Measurements from ENCODE around the gene PTH1R.

DNA sequence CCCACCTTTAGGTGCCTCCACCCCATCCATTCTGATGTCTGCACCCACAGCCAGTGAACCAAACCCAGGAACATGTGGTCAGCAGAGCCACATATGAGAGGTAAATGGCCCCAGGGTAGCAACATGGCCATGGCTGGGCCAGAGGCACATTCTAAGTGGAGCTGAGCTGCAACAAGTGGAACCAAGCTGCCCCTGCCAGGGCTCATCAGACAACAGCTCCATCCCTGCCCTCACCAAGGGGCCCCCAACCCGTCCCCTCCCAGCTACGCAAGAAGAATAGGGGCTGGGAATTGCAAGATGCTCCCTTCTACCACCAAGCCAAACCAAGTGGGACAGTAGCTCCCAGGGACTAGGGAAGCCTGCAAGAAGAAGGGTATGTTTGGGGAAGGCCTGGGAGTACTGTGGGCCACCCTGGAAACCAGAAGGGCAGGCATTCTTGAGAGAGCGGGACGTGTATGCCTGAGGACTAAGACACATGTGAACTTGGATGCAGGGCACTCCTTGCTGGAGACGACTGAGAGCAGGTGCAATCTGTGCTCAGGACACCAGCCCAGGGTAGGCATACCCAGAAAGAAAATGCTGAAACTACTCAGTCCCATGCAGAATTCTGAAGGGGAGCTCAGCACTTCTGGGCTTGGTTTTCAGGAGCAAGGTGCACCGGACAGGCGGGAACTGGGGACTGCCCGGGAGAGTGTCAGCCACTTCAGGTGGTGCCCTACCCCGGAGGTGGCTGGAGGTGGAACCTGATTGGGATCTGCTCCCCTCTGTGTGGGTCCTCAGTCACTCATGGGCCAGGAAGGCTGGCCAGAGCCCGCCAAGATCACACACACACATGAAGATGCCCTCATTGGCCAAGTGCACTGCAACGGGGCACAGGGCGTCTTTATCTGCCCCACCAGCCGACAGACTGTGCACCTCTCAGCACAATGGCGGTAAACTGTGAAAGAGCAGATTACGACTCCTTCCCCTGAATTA, 23.8 kb upstream of the PTH1R start:
- TF ChIP-seq POLR2A (IDR thresholded peaks at IDR 0.05; ENCODE audit: low read depth, low read length) (no peak), POLR2AphosphoS5 (IDR thresholded peaks at IDR 0.05; ENCODE audit: low read depth, low read length) (no peak), TAF1 (IDR thresholded peaks at IDR 0.05; ENCODE audit: borderline replicate concordance, low read depth, low read length) (no peak)

Measured in GM12892 (cell line).